Measurements from ENCODE around the gene PIGB. TPM values are rescaled to one million over a fixed set of nuclear protein-coding genes. Genes with fewer than 3 reads are reported as not detected.
A peak's percentile ranks its signal among the peaks of the same experiment; 100 is the strongest.

The PIGB gene
- total and polyA plus RNA-seq, 2 of the 8 experiments (the other 6 are each of a cell fraction or from before 2014, with no cell fraction given), result 4.3 to 11.7 TPM

DNA sequence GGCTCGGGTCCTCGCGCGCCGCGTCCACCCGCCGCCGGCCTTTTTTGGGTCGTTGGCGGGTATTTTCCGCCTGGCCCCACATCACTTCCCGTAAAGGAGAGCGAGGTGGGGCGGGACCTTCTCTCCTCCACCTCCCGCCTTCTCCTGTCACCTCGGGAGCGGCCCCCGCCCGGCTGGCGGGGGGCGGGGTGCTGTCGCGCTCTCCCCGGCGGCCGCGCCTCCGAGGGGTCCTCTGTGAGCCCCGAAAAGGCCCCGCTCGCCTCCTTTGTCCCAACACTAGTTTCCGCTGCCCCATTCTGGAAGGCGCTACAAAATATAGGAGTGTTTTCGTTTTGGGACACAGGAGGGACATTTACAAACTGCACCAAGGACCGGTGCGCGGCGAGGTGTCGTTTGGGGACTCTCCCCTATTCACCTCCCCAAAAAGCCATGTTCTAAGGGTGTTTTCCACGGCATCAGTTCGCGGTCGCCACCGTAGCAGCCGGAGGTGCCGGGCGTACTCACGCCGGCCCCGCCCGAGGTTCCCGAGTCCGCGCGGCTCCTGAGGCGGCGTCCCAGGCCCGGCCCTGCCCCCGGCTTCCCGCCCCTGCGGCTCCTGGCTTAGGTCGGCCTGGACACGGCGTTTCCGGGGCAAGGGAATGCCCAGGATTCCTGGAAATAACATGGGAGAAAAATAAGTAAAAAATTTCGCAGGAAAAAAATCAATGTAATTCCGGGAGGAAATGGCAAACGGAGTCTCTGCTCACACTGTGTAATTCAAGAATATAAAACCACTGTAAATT lies 29.1 kb upstream of the PIGB start, which contains the start of gene RAB27A:
Gene RAB27A, minus strand, starts transcription at position 68 of the 782 bp plus-strand sequence. CDS start 54,879 bp downstream, outside the sequence.
- no peak within 1 kb of the TSS for H3K14ac ChIP-seq (ENCODE audit: insufficient read length)
- H3K18ac ChIP-seq (ENCODE audit: extremely low read depth, low read length), result no peak within 1 kb of the TSS; the same call in 1 of the 2 replicates
- no peaks in the 10 kb centered on the region for H3K36me3 ChIP-seq (ENCODE audit: control insufficient read depth in 2 of 4, insufficient read depth in 4 of 4, low read length in 3 of 4)
- FAIRE-seq, result no peak
- H3K9me3 ChIP-seq (ENCODE audit: insufficient read depth in 2 of 2, low read depth in 1 of 2, low read length in 1 of 2), result no peaks in the 10 kb centered on the region
- peak within 1 kb of the TSS; percentile 84 for H2AFZ ChIP-seq (ENCODE audit: low read length)
- no peak within 1 kb of the TSS for H2AK5ac ChIP-seq (ENCODE audit: low read depth, low read length)
- H2BK5ac ChIP-seq (ENCODE audit: low read depth, low read length), result no peak within 1 kb of the TSS
- H4K5ac ChIP-seq (ENCODE audit: insufficient read length, low read depth, low read length), result no peak within 1 kb of the TSS
- H3K4ac ChIP-seq (replicated peaks; ENCODE audit: insufficient read length, low read depth, low read length), result no peak within 1 kb of the TSS
- H4K20me1 ChIP-seq (replicated peaks in 1 of 2; ENCODE audit: control insufficient read depth in 1 of 2, insufficient read depth in 2 of 2, low read length in 2 of 2), result peaks cover 0 to 2% of the 10 kb centered on the region in 2 experiments
- peaks cover 0 to 4% (median 2%) of the 10 kb centered on the region in 4 experiments; a peak in 2 of 7 replicates for H3K27me3 ChIP-seq (replicated peaks in 1 of 4; ENCODE audit: control insufficient read depth in 3 of 4, extremely low read depth in 1 of 4, insufficient read depth in 3 of 4, low read length in 3 of 4)
- H3K79me1 ChIP-seq (ENCODE audit: low read depth, low read length), result no peaks in the 10 kb centered on the region
- peak within 1 kb of the TSS; percentile 64 to 95 for H3K4me2 ChIP-seq (ENCODE audit: insufficient read depth in 1 of 2, low read depth in 2 of 2, low read length in 2 of 2)
- POLR2A ChIA-PET (ENCODE audit: partially characterized antibody), result interaction anchor here (1.0 to 1.1 kb wide), 2 partner anchors 29 to 93 kb away, joined by 3 read pairs; partner anchors contain the start of genes PIGB, PIGBOS1 and RSL24D1
- H3K79me2 ChIP-seq (ENCODE audit: control insufficient read depth in 1 of 2, insufficient read depth in 2 of 2, low read length in 2 of 2), result no peaks in the 10 kb centered on the region
- H4K91ac ChIP-seq (replicated peaks; ENCODE audit: insufficient read length, low read length), result no peak within 1 kb of the TSS
- peak in 1 of 2 experiments; percentile 82 for DNase-seq (ENCODE audit: low read depth in 1 of 2, low spot score in 2 of 2)
- H2BK120ac ChIP-seq (replicated peaks; ENCODE audit: low read depth, low read length), result no peak within 1 kb of the TSS
- peak within 1 kb of the TSS; percentile 39 to 62 (median 54) for H3K9ac ChIP-seq (replicated peaks in 1 of 4; ENCODE audit: extremely low read depth in 1 of 4, low read depth in 3 of 4, low read length in 3 of 4)
- no peak within 1 kb of the TSS for H2BK12ac ChIP-seq (ENCODE audit: low read depth, low read length)
- CTCF ChIA-PET (ENCODE audit: partially characterized antibody), result interaction anchor here (0.8 to 2.2 kb wide), 8 partner anchors 10 to 149 kb away, joined by 3 to 30 read pairs (median 4); no protein-coding TSS in a partner anchor
- 0 out of 2 replicates have a peak within 1 kb of the TSS, but pooled peaks have one; percentile 1 for H2BK15ac ChIP-seq (ENCODE audit: low read length)
- H4K8ac ChIP-seq (ENCODE audit: extremely low read depth, insufficient read depth, low read length), result peak within 1 kb of the TSS; percentile 57
- no peak within 1 kb of the TSS for H2BK20ac ChIP-seq (ENCODE audit: low read length)
- H3K56ac ChIP-seq (replicated peaks; ENCODE audit: insufficient read length, low read depth, low read length), result peak within 1 kb of the TSS; percentile 19
- H3K27ac ChIP-seq (ENCODE audit: low read depth, low read length), result no peak within 1 kb of the TSS
- H3K4me3 ChIP-seq (ENCODE audit: extremely low read depth in 1 of 4, insufficient read depth in 2 of 4, low read depth in 3 of 4, low read length in 4 of 4), result peak within 1 kb of the TSS; percentile 39 to 87 (median 80)
- H3K23ac ChIP-seq (ENCODE audit: insufficient read length), result no peak within 1 kb of the TSS
- peaks cover 0 to 5% (median 2%) of the 10 kb centered on the region in 4 experiments; a peak in 1 of 7 replicates for H3K4me1 ChIP-seq (replicated peaks in 1 of 4; ENCODE audit: control insufficient read depth in 3 of 4, insufficient read depth in 4 of 4, low read length in 3 of 4)
- 1% methylated on average over 59 of the region's 69 CpGs; no CpG with 5 or more reads in 1 of the 2 experiments for WGBS, 2 experiments (ENCODE audit: extremely low coverage in 1 of 2, insufficient coverage in 1 of 2, insufficient read length in 1 of 2, insufficient replicate concordance in 2 of 2, low coverage in 1 of 2, low lambda C conversion rate in 2 of 2, missing lambda C conversion rate in 1 of 2)
- H3K23me2 ChIP-seq (ENCODE audit: low read depth, low read length), result peaks cover 10% of the 10 kb centered on the region
- TF ChIP-seq, protein P1, sequence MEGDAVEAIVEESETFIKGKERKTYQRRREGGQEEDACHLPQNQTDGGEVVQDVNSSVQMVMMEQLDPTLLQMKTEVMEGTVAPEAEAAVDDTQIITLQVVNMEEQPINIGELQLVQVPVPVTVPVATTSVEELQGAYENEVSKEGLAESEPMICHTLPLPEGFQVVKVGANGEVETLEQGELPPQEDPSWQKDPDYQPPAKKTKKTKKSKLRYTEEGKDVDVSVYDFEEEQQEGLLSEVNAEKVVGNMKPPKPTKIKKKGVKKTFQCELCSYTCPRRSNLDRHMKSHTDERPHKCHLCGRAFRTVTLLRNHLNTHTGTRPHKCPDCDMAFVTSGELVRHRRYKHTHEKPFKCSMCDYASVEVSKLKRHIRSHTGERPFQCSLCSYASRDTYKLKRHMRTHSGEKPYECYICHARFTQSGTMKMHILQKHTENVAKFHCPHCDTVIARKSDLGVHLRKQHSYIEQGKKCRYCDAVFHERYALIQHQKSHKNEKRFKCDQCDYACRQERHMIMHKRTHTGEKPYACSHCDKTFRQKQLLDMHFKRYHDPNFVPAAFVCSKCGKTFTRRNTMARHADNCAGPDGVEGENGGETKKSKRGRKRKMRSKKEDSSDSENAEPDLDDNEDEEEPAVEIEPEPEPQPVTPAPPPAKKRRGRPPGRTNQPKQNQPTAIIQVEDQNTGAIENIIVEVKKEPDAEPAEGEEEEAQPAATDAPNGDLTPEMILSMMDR (IDR thresholded peaks at IDR 0.05; ENCODE audit: control extremely low read depth in 1 of 3, insufficient read depth in 1 of 3, low read depth in 1 of 3, low read length in 3 of 3), result no peak
- TF ChIP-seq GABPA (IDR thresholded peaks at IDR 0.05; ENCODE audit: borderline replicate concordance, insufficient read depth, low read length), result no peak
- TF ChIP-seq POU5F1 (IDR thresholded peaks at IDR 0.05; ENCODE audit: low read depth, low read length), result no peak
- TF ChIP-seq KDM5A (IDR thresholded peaks at IDR 0.05; ENCODE audit: low read length), result no peak
- TF ChIP-seq, protein P2, sequence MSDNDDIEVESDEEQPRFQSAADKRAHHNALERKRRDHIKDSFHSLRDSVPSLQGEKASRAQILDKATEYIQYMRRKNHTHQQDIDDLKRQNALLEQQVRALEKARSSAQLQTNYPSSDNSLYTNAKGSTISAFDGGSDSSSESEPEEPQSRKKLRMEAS (IDR thresholded peaks at IDR 0.05), result no peak
- no peak for TF ChIP-seq SAP30 (IDR thresholded peaks at IDR 0.05; ENCODE audit: insufficient read depth, insufficient replicate concordance, low read length)
- TF ChIP-seq MAFK (IDR thresholded peaks at IDR 0.05; ENCODE audit: low read depth, low read length), result no peak
- no peak for TF ChIP-seq RBBP5 (IDR thresholded peaks at IDR 0.05; ENCODE audit: borderline replicate concordance, low read depth, low read length)

All from H1 (cell line).